Measurements from ENCODE around the gene CFAP20DC.
"Not testable (repeated sequence)": the region's sequence is repeated elsewhere in the genome, so short reads cannot be mapped to it uniquely, and the experiment has no call there.

The CFAP20DC gene

DNA sequence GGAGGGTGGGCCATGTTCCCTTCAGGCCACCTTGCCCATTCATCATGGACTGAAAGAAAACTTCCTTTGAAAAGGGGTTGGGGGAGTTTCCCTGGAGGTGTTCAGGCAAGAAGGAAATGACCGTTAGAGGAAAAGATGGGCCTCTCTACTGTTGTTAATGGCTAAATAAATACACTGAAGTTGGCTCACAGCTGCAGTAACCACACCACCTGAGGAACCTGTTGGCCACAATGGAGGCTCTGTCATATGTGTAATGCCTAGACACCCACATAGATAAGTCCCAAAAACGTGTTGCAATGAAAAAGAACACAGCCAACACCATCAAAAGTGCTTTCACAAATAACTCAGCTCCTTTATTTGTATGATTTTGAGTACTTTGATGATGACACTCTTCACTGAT lies 345.1 kb downstream of the CFAP20DC start:
- no peak for DNase-seq (ENCODE audit: low spot score)

DNA sequence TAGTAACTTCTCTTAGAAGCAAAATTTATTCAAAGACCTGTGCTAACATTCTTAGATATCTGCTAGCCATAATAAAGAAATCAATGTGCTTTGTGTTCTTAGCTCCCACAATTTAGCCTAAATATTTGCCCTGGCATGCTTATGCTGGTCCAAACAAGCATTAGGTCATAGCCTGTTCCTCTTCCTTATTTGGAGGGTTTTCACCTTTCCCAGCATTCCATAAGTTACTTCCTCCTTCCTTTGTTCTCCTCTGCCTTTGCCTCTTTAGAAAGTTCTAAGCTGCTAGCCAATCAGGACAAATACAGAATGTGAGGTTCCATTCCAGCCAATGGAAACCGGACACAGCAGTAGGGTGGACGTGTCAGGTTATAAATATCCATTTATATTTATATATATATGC lies 345.5 kb downstream of the CFAP20DC start:
- not testable (repeated sequence) for DNase-seq (ENCODE audit: low spot score); FAIRE-seq

More for the DNA sequence above, 345.1 kb downstream of the CFAP20DC start:
- no peak for FAIRE-seq

DNA sequence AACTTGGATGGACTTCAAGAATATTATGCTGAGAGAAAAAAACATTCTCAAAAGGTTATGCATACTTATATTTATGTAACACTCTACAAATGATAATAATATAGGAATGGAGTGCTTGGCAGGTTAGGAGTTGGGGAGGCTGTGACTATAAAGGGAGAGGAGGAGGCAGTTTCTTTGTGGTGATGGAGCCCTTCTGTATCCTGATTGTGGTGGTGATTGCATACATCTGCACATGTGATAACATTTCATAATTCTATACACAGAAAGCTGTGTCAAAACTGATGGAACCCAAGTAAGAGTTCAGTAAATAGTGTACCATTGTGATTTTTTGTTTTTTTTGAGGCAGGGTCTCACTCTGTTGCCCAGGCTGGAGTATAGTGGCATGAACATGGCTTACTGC lies 351.6 kb downstream of the CFAP20DC start:
- DNase-seq (ENCODE audit: low spot score), result no peak
- FAIRE-seq, result no peak

- FAIRE-seq, result no peak
Measured at GRCh38 chr3:58697561-58697960, 352.3 kb downstream of the CFAP20DC start.

GRCh38 chr3:58696813-58697212 lies 353.0 kb downstream of the CFAP20DC start:
- not testable (repeated sequence) for DNase-seq (ENCODE audit: low spot score); FAIRE-seq

More at GRCh38 chr3:58697561-58697960, 352.3 kb downstream of the CFAP20DC start:
- no peak for DNase-seq (ENCODE audit: low spot score)

DNA sequence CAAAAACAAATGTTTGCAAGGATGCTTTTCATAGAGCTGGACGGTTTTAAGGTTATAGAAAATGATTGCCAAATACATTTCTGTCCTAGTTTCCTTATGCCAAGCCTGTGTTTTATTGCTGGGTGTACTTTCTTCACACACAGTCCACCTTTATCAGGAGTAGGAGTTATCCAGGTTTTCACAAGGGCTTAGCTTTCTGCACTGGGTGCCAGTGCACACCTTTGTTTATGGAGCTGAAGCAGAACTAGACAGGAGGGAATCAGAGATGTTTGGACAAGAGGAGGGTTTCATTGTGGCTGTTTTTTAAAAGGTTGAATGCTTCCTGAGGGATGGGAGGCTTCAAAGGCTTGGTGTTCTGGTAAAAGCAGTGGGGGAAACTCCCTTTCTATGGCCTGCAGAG lies 353.7 kb downstream of the CFAP20DC start:
- FAIRE-seq (no peak), DNase-seq (ENCODE audit: low spot score) (no peak)

GRCh38 chr3:58695284-58695683 lies 354.5 kb downstream of the CFAP20DC start:
- FAIRE-seq; DNase-seq (ENCODE audit: low spot score): not testable (repeated sequence)

DNA sequence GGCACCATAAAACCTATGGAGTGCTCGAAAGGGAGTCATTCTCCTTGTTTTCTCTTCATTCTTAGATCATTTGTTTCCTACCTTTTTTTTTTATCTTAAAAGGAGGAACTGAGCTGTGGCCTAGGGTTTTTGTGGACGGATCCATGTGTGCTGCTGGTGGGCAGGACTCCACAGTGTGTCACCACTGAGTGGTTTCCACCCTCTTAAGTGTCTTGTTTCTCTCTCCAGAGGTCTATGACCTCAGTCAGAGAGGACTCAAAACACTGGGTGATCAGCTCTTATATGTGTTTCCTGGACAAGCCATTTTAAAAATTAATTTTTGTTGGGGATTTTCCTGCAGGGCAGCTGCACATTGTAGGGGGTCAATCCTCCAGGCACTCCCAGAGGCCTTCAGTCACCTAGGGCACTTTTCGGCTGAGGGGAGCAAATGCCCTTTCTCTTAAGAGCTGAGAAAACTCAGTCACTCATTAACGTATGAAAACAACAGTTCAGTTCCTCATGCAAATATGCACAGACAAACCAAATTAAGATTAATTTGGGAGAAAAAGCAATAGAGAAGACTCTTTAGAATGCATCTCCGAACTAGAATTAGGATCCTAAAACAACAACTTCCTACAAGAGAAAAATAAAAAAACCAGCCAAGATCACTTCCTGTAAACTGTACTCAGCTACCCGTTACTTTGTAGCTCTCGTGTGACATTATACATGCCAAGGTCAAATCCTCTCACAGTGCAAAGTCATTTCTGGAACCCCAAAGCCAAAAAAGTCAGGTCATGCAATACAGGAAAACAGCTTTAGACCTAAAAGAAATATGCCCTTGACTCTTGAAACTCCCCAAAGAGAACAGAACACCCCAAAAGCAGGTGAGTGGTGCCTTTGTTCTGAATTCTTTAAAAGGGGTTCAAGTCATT lies 355.6 kb downstream of the CFAP20DC start:
- DNase-seq (ENCODE audit: low spot score) (no peak), FAIRE-seq (no peak)

GRCh38 chr3:58692484-58692883 lies 357.3 kb downstream of the CFAP20DC start:
- no peak for FAIRE-seq
- DNase-seq (ENCODE audit: low spot score), result no peak

Measured in urothelium cell line (cell line).